GM21390 (cell line): ENCODE data around the gene RAB8A.

Experiments used
- ATAC-seq: cut with Tn5 transposase; IDR thresholded peaks from one replicate; pipeline ENCODE4 v1.9.1; 2021; ENCODE audit not compliant: unreplicated experiment

RAB8A gene

DNA sequence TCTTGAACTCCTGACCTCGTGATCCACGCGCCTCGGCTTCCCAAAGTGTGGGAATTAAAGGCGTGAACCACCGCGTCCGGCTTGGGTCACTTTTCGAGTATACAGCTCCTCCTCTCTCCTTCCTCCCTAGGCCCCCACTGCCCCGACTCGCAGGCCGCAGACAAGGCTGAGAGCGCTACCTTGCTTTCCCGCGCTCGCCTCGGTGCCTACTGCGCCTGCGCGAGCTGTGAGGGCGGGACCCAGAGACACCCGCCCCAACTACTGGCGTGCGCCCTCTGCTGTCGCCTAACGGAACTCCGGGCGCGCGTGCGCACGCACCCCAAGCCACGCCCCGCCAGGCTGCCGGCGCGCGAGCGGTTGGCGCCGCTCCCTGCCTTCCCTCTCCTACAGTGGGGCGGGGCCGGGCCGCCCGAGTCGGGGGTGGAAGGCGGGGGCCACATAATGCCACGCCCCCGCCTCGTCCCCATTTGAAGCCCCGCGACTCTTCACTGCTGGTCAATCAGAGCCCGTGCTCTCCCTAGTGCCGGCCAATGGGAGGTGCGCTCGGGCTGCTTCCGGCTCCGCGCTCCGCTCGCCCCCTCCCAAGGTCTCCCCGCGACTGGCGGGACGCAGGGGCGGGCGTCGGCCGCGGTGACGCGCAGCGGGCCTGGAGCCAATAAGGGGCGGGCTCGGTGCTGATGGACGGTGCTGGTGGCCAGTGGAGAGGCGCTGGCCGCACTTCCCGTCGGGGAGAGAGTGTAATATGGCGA, at the start of gene RAB8A:
TSS of gene RAB8A (plus strand) at position 730 of the 749 bp plus-strand sequence. CDS start at position 743, 13 bp downstream.
- peak; percentile 91 for ATAC-seq

DNA sequence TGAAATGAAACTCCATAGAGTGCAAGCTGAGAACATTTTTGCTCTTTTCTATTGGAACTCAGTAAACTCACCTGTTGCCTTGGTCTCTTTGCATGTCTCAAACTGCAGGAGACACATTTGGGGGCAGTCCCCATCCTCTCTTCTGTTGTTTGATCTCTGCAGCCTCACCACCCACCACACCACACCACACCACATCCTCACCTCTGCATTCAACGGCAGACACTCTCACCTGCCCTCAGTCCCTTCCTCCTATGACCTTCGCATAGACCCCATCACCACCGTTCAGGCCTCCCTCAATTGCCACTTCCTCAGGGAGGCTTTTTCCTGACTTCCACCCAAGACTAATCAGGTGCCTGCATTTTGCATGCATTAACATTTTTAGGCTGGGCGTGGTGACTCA, 49.7 kb upstream of the RAB8A start:
- no peak for ATAC-seq

- no peak for ATAC-seq
Measured at GRCh38 chr19:16062789-16063188, 48.9 kb upstream of the RAB8A start.

- no peak for ATAC-seq
Measured at GRCh38 chr19:16064209-16064889, 47.3 kb upstream of the RAB8A start.

- ATAC-seq = no peak
Measured at GRCh38 chr19:16066611-16067104, 45.0 kb upstream of the RAB8A start.

- ATAC-seq = no peak
Measured at GRCh38 chr19:16067205-16067938, 44.3 kb upstream of the RAB8A start.

DNA sequence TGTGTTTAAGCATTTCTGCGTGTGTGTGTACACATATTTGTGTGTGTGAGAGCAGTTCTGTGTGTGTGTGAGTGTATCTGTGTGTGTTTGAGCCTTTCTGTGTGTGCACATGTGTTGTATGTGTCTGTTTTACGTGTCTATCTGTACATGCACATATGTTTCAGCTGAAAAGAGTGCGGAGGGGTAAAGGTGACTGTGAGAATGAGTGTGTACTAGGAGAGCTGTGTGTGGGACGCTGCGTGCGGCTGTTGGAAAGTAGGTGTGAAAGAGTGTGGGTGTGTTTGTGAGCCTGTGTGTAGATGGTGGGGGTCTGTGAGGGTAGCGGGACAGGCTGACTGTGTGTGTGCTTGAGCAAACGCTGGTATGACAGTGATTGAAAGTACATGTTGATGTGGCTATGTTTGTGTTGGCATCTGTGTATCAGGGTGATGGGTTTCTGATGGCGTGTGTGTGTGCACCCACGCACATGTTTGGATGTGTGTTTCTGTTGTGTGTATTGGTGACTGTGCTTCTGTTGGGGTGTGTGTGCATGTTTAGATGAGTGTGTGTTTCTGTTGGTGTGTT, 42.9 kb upstream of the RAB8A start:
- ATAC-seq = no peak

DNA sequence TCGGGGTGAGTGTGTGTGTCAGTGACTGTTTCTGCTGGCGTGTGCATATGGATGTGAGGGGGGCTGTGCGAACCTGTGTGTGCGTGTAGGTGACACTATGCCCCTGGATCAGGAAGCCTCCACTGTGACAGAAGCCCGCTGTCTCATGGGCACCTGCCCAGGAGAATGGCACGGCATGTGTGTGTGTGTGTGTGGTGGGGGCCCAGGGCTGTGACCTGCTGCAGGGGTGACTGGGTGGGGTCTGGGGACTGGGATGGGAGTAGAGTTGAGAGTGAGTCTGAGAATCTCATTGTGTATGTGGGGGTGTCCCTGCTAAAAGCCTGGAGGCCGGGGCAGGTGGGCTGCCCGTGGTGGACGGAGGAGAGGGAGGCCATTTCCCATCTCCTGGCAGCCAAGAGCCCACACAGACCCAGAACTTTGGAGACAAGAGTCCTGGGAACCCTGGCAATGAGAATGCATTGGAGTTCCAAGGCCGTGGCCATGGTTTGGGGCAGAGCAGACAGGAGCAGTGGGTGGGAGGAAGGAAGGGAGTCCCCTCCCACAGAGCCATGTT, 41.8 kb upstream of the RAB8A start:
- no peak for ATAC-seq

GRCh38 chr19:16070366-16070990, 41.2 kb upstream of the RAB8A start:
- no peak for ATAC-seq

DNA sequence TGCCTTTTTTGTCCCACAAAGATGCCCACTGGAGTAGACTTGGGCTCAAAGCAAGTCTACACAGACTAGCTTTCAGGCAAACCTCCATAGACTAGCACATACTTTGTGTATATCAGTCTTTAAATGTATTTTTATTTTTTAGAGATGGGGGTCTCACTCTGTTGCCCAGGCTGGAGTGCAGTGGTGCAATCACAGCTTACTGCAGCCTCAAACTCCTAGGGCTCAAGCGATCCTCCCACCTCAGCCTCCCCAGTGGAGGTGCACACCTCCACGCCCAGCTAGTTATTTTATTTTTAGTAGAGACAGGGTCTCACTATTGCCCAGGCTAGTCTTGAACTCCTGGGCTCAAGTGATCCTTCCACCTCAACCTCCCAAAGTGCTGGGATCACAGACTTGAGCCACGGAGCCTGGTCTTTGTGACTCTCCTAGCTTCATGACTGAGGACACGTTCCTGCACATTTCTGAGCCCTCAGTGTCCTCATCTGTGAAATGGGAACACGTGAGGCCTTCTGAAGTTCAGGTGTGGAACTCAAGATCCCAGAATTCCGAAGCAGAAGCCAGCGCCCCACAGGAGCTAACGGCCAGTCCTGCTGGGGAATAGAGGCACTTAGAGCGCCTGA, 40.5 kb upstream of the RAB8A start:
- no peak for ATAC-seq

GRCh38 chr19:16073481-16073880, 38.2 kb upstream of the RAB8A start:
- no peak for ATAC-seq

GRCh38 chr19:16073988-16074387, 37.7 kb upstream of the RAB8A start:
- no peak for ATAC-seq

DNA sequence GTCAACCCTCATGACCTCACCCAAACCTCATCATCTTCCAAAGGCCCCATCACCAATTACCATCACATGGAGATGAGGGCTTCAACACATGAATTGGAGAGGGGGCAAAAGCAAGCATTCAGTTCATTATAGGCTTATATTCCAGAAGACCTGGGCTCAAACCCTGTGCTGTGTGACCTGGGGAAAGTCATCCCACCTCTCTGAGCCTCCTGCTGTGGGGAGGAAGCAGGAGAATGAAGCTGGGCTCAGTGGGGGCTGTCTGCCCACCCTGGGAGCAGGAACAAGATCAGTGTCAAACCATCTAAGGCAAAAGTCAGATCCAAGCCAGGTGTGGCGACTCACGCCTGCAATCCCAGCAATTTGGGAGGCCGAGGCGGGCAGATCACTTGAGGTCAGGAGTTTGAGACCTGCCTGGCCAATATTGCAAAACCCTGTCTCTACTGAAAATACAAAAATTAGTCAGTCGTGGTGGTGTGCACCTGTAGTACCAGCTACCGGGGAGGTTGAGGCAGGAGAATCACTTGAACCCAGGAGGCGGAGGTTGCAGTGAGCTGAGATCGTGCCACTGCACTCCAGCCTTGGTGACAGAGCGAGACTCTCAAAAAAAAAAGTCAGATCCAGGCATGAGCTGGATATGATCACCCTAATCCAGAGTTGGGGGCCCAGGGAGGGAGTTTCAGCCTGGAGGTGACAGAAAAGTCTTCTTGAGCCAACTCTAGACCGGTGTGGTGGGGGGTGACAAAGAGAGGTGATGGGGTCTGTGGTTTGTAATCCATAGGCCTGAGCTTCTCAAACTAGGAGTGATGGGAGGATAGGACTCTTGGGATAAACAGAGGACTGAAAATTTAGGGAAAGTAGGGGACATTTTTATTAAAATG, 37.0 kb upstream of the RAB8A start:
- ATAC-seq = no peak

DNA sequence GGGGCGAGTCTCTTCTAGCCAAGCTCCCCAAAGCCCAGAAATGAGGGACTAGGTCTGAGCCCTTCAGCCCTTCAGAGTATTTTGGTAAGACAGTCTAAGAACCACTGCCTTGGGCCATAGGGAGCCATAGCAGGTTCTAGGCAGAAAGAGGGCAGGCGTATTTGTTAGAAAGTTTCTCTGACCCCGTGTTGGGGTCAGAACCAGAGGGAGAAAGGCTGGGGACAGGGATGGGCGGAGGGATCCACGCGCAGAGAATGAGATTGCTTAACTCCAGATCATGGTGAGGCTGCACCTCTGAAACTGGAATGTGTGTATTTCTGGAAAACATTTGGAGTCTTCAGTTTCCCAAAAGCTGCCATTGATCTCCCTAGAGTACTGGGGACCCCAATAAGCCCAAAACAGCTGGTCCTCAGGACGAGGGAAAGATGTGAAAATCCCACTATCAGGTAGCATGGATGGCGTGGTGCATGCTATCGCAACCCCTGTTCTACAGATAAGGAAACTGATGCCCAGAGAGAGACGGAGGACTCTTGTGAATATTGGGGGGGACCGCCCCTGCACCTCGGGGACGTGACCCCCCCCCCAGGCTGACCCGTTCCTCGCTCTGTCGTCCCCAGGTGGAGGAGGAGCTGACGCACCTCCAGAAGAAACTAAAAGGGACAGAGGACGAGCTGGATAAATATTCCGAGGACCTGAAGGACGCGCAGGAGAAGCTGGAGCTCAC, 36.1 kb upstream of the RAB8A start:
- ATAC-seq = no peak

DNA sequence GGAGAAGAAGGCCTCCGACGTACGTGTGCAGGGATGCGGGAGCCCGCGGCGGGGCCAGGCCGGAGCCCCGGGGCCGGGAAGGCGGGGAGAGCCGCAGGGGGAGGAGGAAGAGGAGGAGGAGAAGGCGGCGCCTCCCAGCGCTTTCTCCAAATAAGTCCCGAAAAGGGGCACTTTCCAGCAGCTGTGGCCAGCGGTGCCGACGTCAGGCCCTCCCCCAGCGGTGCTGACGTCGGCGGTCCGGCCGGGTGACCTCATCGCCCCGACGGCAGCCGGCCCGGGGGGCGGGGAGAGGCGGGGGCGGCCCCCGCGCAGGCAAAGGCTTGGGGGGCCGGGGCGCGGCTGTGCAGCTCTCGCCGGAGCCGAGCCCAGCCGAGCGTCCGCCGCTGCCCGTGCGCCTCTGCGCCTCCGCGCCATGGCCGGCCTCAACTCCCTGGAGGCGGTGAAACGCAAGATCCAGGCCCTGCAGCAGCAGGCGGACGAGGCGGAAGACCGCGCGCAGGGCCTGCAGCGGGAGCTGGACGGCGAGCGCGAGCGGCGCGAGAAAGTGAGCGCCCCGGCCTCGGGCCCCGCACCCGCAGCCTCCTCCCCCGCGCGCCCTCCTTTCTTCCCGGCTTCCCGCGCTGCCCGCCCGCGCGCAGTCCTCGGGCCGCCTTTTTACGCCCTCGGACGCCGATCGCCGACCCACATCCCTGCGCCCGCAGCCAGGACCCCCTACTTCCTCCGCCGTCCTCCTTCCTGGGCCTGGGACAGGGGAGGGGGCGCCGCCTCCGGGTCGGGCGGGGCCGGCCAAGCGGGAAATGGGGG, 35.3 kb upstream of the RAB8A start, which contains the start of gene TPM4:
TSS of gene TPM4 (plus strand) at position 342 of the 804 bp plus-strand sequence. CDS start at position 413, 71 bp downstream.
- ATAC-seq = peak; percentile 50

DNA sequence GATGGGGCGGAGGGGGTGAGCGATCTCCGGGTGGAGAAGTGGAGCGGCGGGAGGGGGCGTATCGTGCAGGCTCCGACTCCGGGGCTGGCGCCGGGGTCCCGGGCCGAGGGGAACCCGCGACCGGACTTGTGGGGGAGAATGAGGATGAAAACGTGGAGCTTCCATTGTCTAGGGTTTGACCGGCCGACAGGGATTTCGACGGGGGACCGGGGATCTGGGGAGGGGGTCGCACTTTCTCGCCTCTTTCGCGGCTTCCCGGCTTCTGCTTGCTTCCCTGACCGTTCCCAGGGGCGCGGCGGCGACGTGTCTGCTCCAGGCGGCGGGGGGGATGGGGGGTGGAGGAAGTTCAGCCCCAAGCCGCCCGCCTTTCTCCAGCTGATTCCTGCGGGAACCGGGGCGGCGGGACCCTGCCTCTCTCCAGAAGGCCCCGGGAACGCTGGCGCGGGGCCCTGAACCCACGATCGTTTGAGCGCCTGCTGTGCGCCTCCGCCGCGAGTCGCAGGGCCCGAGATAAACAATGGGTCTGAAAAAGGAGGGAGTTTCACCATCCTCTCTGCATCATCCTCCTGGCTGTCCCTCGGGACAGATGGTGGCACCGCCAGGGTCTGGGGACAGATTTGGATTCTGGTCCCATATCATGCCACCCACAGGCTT, 34.6 kb upstream of the RAB8A start:
- ATAC-seq = no peak
